ENCODE measurements around the gene BARX1. TPM values are rescaled to one million over a fixed set of nuclear protein-coding genes. Genes with fewer than 3 reads are reported as not detected.

The BARX1 gene, protein sequence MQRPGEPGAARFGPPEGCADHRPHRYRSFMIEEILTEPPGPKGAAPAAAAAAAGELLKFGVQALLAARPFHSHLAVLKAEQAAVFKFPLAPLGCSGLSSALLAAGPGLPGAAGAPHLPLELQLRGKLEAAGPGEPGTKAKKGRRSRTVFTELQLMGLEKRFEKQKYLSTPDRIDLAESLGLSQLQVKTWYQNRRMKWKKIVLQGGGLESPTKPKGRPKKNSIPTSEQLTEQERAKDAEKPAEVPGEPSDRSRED
- 1 to 10 TPM; 1.6 to 4.0 TPM for polyA plus RNA-seq

DNA sequence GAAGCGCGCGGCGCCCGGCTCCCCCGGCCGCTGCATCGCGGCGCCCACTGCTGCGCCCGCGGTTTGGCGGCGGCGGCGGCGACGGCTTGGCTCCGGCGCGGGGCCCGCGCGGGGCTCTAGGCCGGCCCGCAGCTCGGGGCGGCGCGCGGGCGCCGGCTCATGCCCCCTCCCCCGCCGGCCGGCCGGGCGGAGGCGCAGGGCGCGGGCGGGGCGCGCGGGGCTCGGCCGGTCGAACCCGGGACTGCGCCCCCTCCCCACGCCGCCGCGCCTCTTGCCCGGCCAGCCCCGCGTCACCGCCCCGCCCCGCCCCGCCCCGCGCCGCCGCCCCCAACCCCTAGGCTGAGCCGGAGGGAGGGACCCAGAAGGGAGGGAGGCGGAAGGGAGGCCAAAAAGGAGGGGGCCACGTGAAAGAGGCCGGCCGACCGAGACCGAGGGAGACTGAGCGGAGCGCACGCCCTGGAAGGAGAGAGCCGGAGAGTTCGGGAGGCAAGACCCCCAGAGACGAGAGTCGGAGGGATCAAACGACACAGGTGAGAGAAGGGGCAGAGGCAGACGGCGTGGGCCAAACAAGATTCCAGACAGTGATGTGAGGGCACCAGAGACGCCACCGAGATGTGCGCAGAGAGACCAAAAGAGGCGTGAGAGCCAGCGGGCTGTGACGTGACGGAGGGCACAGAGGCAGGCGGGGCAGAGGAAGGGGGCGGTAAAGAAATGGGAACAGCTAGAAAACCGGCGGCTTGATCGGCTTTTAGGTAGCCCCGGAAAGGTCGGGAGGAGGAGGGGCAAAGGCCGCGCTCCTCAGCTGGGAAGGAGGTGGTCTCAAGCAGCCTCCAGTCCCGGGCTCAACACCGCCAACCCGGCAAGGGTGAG lies at the start of gene BARX1:
TSS of gene BARX1 (minus strand) at position 245 of the 870 bp plus-strand sequence. CDS start at position 36, 209 bp downstream.
- Histone ChIP-seq H3K4me3 (ENCODE audit: low read depth in 1 of 2, low read length in 2 of 2) (peak within 1 kb of the TSS; percentile 24 to 33), H3K4me1 (ENCODE audit: control insufficient read depth in 2 of 2, insufficient read depth in 2 of 2, low read length in 1 of 2) (peaks cover 10 to 29% of the 10 kb centered on the region in 2 donors)
- 2% methylated on average over 49 to 102 of the region's 102 CpGs for WGBS, 2 donors

DNA sequence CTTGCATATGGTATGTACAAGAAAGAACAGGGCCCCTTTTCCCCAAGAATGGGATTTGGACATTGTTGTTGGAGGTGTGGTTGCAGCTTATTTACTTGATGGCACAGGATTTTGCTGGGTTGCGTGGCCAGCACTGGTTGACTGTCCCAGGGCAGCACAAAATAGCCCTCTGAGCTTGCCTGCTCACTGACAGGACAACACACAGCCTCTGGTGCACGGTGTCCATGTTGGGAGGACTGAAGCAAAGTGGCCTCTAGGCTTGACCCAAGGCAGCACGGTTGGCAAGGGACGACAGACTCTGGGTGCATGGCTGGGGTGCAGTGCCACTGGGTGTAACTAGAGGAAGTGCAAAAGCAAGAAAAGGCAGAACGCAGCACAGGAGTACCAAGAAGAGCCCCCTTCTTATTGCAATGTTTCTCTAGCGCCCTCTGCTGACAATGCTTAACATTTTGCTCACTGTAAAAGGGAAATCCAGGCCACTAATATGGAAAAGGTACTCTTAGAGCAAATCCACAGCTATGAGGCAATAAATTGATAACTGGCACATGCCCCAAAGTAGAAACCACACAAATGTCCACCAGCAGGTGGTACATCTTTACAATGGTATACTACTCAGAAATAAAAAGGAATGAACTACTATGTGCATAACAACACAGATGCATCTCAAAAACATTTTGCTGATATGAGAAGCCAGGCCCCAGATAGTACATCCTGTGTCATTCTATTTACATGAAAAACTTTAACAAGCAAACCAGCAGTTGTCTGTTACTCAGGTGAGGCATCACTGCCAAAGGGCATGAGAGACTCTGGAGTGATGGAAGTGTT lies 47.4 kb upstream of the BARX1 start:
- Histone ChIP-seq H3K27ac (ENCODE audit: low read depth in 2 of 2, low read length in 1 of 2) (no peak overlapping the region), H3K27me3 (ENCODE audit: control insufficient read depth in 1 of 2, insufficient read depth in 2 of 2, low read length in 2 of 2) (no peaks in the 10 kb centered on the region)
- WGBS, 2 donors = 42% methylated on average over 6 of the region's 6 CpGs

More for the DNA sequence above, at the start of gene BARX1:
- Histone ChIP-seq H3K27me3 (ENCODE audit: control insufficient read depth in 1 of 2, insufficient read depth in 2 of 2, low read length in 2 of 2) (peaks cover 6 to 32% of the 10 kb centered on the region in 2 donors), H3K27ac (ENCODE audit: low read depth in 2 of 2, low read length in 1 of 2) (peak within 1 kb of the TSS in 1 of 2 donors; percentile 43), H3K36me3 (ENCODE audit: control insufficient read depth in 2 of 2, insufficient read depth in 2 of 2, low read length in 1 of 2) (no peaks in the 10 kb centered on the region), H3K9me3 (ENCODE audit: control insufficient read depth in 2 of 2, insufficient read depth in 1 of 2, low read depth in 1 of 2, low read length in 1 of 2) (peaks cover 0 to 8% of the 10 kb centered on the region in 2 donors)

DNA sequence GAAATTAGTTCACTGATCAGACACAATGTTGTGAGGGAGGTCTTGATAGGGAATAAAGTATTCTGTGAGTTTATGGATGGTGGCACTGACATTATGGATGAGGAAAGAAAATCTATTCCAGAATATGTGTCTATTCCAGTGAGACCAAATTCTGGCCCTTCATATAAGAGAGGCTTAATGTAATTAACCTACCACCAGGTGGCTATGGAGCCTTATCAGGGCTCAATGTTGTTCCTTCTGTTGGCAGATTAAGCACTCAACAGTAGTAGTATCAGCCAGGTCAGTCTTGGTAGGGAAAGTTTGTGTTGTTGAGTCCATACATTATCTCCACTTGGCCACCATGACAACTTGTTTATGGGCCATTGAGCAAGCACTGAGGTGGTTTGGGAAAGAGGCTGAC lies 41.7 kb upstream of the BARX1 start:
- no peak overlapping the region for H3K27ac ChIP-seq (ENCODE audit: low read depth in 2 of 2, low read length in 1 of 2)
- H3K27me3 ChIP-seq (ENCODE audit: control insufficient read depth in 1 of 2, insufficient read depth in 2 of 2, low read length in 2 of 2) = no peaks in the 10 kb centered on the region
- no peaks in the 10 kb centered on the region for H3K9me3 ChIP-seq (ENCODE audit: control insufficient read depth in 2 of 2, insufficient read depth in 1 of 2, low read depth in 1 of 2, low read length in 1 of 2)
- H3K4me1 ChIP-seq (ENCODE audit: control insufficient read depth in 2 of 2, insufficient read depth in 2 of 2, low read length in 1 of 2) = no peaks in the 10 kb centered on the region
- H3K36me3 ChIP-seq (ENCODE audit: control insufficient read depth in 2 of 2, insufficient read depth in 2 of 2, low read length in 1 of 2) = no peaks in the 10 kb centered on the region
- H3K4me3 ChIP-seq (ENCODE audit: low read depth in 1 of 2, low read length in 2 of 2) = no peak overlapping the region

More for the DNA sequence above, 47.4 kb upstream of the BARX1 start:
- no peaks in the 10 kb centered on the region for H3K9me3 ChIP-seq (ENCODE audit: control insufficient read depth in 2 of 2, insufficient read depth in 1 of 2, low read depth in 1 of 2, low read length in 1 of 2)
- H3K4me1 ChIP-seq (ENCODE audit: control insufficient read depth in 2 of 2, insufficient read depth in 2 of 2, low read length in 1 of 2) = no peaks in the 10 kb centered on the region
- H3K4me3 ChIP-seq (ENCODE audit: low read depth in 1 of 2, low read length in 2 of 2) = no peak overlapping the region
- H3K36me3 ChIP-seq (ENCODE audit: control insufficient read depth in 2 of 2, insufficient read depth in 2 of 2, low read length in 1 of 2) = no peaks in the 10 kb centered on the region

DNA sequence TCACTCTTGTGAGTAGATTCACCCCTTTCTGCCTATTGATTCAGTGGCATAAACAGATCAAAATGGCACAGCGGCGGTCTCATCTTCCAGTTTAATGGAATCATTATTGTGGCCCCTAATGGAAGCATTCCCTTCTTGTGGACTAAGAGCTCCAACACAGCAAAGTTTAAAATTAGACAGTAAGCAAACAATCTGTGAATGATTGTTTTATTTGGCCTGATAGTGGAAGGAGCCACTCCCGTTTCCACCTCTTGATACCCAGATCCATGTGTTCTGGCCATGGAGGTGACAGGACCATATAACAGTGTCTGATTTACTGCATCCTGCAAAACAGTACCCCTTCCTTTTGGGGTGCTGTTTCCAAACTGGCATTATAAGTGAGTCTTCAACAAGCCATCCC lies 41.2 kb upstream of the BARX1 start:
- no peaks in the 10 kb centered on the region for H3K4me1 ChIP-seq (ENCODE audit: control insufficient read depth in 2 of 2, insufficient read depth in 2 of 2, low read length in 1 of 2)
- no peak overlapping the region for H3K27ac ChIP-seq (ENCODE audit: low read depth in 2 of 2, low read length in 1 of 2)
- no peaks in the 10 kb centered on the region for H3K9me3 ChIP-seq (ENCODE audit: control insufficient read depth in 2 of 2, insufficient read depth in 1 of 2, low read depth in 1 of 2, low read length in 1 of 2)
- no peaks in the 10 kb centered on the region for H3K36me3 ChIP-seq (ENCODE audit: control insufficient read depth in 2 of 2, insufficient read depth in 2 of 2, low read length in 1 of 2)
- no peak overlapping the region for H3K4me3 ChIP-seq (ENCODE audit: low read depth in 1 of 2, low read length in 2 of 2)
- 82 to 83% methylated on average over 3 of the region's 3 CpGs for WGBS, 2 donors
- H3K27me3 ChIP-seq (ENCODE audit: control insufficient read depth in 1 of 2, insufficient read depth in 2 of 2, low read length in 2 of 2) = no peaks in the 10 kb centered on the region

DNA sequence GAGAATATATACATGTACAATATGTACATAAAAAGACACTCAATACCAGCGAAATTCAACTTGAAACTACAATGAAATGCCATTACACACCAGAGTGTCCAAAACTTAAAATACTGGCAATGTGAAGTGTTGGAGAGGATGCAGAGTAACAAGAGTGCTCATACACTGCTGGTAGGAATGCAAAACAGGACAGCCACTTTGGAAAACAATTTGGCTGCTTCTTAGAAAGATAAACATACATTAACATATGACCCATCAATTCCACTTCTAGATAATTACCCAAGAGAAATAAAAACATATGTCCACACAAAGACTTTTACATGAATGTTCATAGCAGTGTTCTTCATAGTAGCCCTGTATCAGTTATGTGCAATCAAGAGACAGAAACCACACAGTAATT lies 39.4 kb upstream of the BARX1 start:
- 52 to 57% methylated on average over 1 of the region's 1 CpG for WGBS, 2 donors
- Histone ChIP-seq H3K4me1 (ENCODE audit: control insufficient read depth in 2 of 2, insufficient read depth in 2 of 2, low read length in 1 of 2) (no peaks in the 10 kb centered on the region), H3K36me3 (ENCODE audit: control insufficient read depth in 2 of 2, insufficient read depth in 2 of 2, low read length in 1 of 2) (no peaks in the 10 kb centered on the region), H3K27me3 (ENCODE audit: control insufficient read depth in 1 of 2, insufficient read depth in 2 of 2, low read length in 2 of 2) (no peaks in the 10 kb centered on the region), H3K9me3 (ENCODE audit: control insufficient read depth in 2 of 2, insufficient read depth in 1 of 2, low read depth in 1 of 2, low read length in 1 of 2) (no peaks in the 10 kb centered on the region), H3K4me3 (ENCODE audit: low read depth in 1 of 2, low read length in 2 of 2) (no peak overlapping the region), H3K27ac (ENCODE audit: low read depth in 2 of 2, low read length in 1 of 2) (no peak overlapping the region)

DNA sequence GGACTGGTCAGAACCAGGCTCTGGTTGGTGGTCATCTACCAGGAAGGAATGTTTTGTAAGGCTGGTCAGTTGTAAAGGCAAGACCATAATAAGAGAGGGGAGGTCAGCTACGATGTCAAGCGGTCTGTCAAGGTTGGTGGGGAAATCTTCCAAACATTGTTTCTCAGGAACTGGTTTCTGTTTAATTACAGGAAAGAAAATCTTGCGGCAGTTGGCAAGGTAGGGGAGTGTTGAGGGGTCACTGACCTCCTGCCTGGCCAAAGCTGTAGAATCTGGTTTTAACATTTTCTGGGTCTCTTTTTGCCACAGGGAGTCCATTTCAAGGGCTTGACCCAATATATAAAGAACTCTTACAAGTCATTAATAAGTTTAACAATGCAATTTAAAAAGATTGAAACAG lies 39.0 kb upstream of the BARX1 start:
- Histone ChIP-seq H3K4me1 (ENCODE audit: control insufficient read depth in 2 of 2, insufficient read depth in 2 of 2, low read length in 1 of 2) (no peaks in the 10 kb centered on the region), H3K36me3 (ENCODE audit: control insufficient read depth in 2 of 2, insufficient read depth in 2 of 2, low read length in 1 of 2) (no peaks in the 10 kb centered on the region), H3K27me3 (ENCODE audit: control insufficient read depth in 1 of 2, insufficient read depth in 2 of 2, low read length in 2 of 2) (no peaks in the 10 kb centered on the region), H3K9me3 (ENCODE audit: control insufficient read depth in 2 of 2, insufficient read depth in 1 of 2, low read depth in 1 of 2, low read length in 1 of 2) (no peaks in the 10 kb centered on the region), H3K27ac (ENCODE audit: low read depth in 2 of 2, low read length in 1 of 2) (no peak overlapping the region), H3K4me3 (ENCODE audit: low read depth in 1 of 2, low read length in 2 of 2) (no peak overlapping the region)
- 74 to 76% methylated on average over 3 of the region's 3 CpGs for WGBS, 2 donors

DNA sequence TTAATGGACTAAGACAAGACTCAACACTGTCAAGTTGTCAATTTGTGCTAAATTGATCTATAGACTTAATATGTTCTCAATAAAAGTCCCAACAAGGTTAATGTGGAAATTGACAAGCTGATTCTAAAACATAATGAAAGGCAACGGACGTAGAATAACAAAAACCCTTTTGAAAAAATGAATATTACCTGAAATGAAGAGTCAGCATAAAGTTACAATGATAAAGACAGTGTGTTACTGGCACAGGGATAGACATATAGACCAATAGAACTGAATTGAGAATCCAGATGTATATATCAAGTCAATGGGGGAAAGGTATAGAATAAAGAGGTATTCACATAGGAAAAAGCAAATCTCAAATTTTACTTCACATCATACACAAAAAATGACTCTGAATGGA lies 37.7 kb upstream of the BARX1 start:
- Histone ChIP-seq H3K27ac (ENCODE audit: low read depth in 2 of 2, low read length in 1 of 2) (no peak overlapping the region), H3K36me3 (ENCODE audit: control insufficient read depth in 2 of 2, insufficient read depth in 2 of 2, low read length in 1 of 2) (no peaks in the 10 kb centered on the region), H3K4me3 (ENCODE audit: low read depth in 1 of 2, low read length in 2 of 2) (no peak overlapping the region), H3K27me3 (ENCODE audit: control insufficient read depth in 1 of 2, insufficient read depth in 2 of 2, low read length in 2 of 2) (no peaks in the 10 kb centered on the region), H3K4me1 (ENCODE audit: control insufficient read depth in 2 of 2, insufficient read depth in 2 of 2, low read length in 1 of 2) (no peaks in the 10 kb centered on the region), H3K9me3 (ENCODE audit: control insufficient read depth in 2 of 2, insufficient read depth in 1 of 2, low read depth in 1 of 2, low read length in 1 of 2) (no peaks in the 10 kb centered on the region)
- 89 to 92% methylated on average over 2 of the region's 2 CpGs for WGBS, 2 donors

DNA sequence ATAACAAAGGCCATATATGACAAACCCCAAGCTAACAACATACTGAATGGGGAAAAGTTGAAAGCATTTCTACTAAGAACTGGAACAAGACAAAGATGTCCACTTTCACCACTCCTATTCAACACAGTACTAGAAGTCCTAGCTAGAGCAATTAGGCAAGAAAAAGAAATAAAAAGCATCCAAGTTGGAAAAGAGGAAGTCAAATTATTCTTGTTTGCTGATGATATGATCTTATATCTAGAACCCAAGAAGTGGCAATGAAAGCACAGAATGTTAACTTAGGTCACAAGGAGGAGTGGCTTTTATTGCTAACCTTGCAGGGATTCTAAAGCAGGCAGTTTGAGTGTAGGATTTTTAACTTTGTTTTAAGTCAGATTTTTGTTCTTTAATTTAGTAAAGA lies 35.3 kb upstream of the BARX1 start:
- no peaks in the 10 kb centered on the region for H3K36me3 ChIP-seq (ENCODE audit: control insufficient read depth in 2 of 2, insufficient read depth in 2 of 2, low read length in 1 of 2)
- no peaks in the 10 kb centered on the region for H3K4me1 ChIP-seq (ENCODE audit: control insufficient read depth in 2 of 2, insufficient read depth in 2 of 2, low read length in 1 of 2)

DNA sequence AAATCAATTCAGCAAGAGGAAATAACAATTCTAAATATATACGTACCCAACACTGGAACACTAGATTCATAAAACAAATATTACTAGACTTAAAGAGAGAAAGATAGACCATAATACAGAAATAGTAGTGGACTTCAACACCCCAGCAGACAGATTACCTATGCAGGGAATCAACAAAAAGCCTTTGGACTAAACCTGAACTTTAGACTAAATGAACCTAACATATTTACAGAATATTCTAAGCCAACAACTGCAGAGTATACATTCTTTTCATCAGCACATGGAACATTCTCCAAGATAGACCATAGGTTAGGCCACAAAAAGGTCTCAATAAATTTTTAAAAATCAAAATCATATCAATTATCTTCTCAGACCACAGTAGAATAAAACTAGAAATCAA lies 32.9 kb upstream of the BARX1 start:
- H3K27ac ChIP-seq (ENCODE audit: low read depth in 2 of 2, low read length in 1 of 2) = no peak overlapping the region
- H3K36me3 ChIP-seq (ENCODE audit: control insufficient read depth in 2 of 2, insufficient read depth in 2 of 2, low read length in 1 of 2) = no peaks in the 10 kb centered on the region
- H3K4me3 ChIP-seq (ENCODE audit: low read depth in 1 of 2, low read length in 2 of 2) = no peak overlapping the region
- no peaks in the 10 kb centered on the region for H3K4me1 ChIP-seq (ENCODE audit: control insufficient read depth in 2 of 2, insufficient read depth in 2 of 2, low read length in 1 of 2)
- 69 to 78% methylated on average over 1 of the region's 1 CpG for WGBS, 2 donors
- H3K27me3 ChIP-seq (ENCODE audit: control insufficient read depth in 1 of 2, insufficient read depth in 2 of 2, low read length in 2 of 2) = no peaks in the 10 kb centered on the region
- H3K9me3 ChIP-seq (ENCODE audit: control insufficient read depth in 2 of 2, insufficient read depth in 1 of 2, low read depth in 1 of 2, low read length in 1 of 2) = peaks cover 0 to 4% of the 10 kb centered on the region in 2 donors

More for the DNA sequence above, 35.3 kb upstream of the BARX1 start:
- Histone ChIP-seq H3K27ac (ENCODE audit: low read depth in 2 of 2, low read length in 1 of 2) (no peak overlapping the region), H3K4me3 (ENCODE audit: low read depth in 1 of 2, low read length in 2 of 2) (no peak overlapping the region), H3K27me3 (ENCODE audit: control insufficient read depth in 1 of 2, insufficient read depth in 2 of 2, low read length in 2 of 2) (no peaks in the 10 kb centered on the region), H3K9me3 (ENCODE audit: control insufficient read depth in 2 of 2, insufficient read depth in 1 of 2, low read depth in 1 of 2, low read length in 1 of 2) (peaks cover 0 to 4% of the 10 kb centered on the region in 2 donors)
